Left ventricle myocardium superior (tissue), 1 donor: Measurements from ENCODE around the gene DCDC2B. TPM values are rescaled to one million over a fixed set of nuclear protein-coding genes. Genes with fewer than 3 reads are reported as not detected.
"Not testable (repeated sequence)": the region's sequence is repeated elsewhere in the genome, so short reads cannot be mapped to it uniquely, and the experiment has no call there.

Source experiments
- ATAC-seq: fragments of 200-7000 bp; cut with Tn5 transposase; one replicate; pipeline ENCODE4 v1.9.1; 2020; ENCODE audit warnings: mild to moderate bottlenecking, moderate library complexity
- DNase-seq: peaks from one replicate; pipeline ENCODE4 v3.0.0-alpha.2; 2020
- intact Hi-C: fragments of 100-400 bp; cut with micrococcal nuclease; formaldehyde crosslinking; loops from one replicate; pipeline ENCODE4 v1.11.0; 2022
- total RNA-seq: library from RNA; stranded (reverse); fragmentation: NEBNext Ultra II Directional; extraction: Animal tissue kit (Norgen Biotek cat#: 25700); gene quantifications from one replicate; pipeline ENCODE4 v1.2.1, GENCODE V29; 2021
- donor health status: DM: no; HTN: yes; CAD: no; lungs with severe emphysema.

The DCDC2B gene
- total RNA-seq, 1 donor from 2014 or later = not detected

GRCh38 chr1:32247983-32248889 lies 39.3 kb downstream of the DCDC2B start:
- intact Hi-C loops = no loop called here
- ATAC-seq (peak; percentile 74), DNase-seq (peak; percentile 92)

DNA sequence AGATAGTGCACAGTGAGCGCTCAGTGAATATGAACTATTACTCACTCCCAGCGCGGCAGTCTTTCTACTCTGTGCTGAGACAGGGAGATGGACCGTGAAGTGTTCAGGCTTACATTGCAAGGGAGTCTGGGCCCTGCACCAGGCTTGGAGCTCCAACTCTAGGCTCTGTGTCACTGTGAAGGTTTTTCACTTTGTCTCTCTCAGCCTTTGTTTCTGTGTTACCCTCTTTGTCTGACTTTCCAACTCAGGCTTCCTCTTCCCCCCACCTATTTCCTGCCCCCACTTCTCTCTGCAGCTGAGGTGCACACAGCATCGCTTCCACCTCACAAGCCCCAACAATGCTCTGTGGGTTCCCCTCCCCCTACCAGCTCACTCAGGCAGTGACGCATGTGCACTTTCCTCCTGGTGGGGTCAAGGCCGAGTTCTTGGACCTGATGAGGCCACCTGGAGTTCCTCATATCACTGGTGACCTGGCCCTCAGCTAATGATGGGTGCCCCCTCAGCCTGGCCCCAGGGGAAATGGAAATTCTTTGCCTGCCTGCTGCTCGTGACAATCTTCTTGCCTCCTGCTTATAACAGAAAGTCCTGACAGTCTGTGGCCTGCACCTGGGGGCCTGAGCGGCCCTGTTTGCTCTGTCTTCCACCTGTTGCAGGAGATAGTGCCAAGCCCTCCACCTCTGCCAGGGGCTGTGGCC lies 41.1 kb downstream of the DCDC2B start:
- DNase-seq = no peak
- peak; percentile 34 for ATAC-seq
- intact Hi-C loops = no loop called here

GRCh38 chr1:32250893-32251716 lies 42.2 kb downstream of the DCDC2B start, which contains the start of gene LCK:
Gene LCK, plus strand, starts transcription at chr1:32251265. Its CDS starts 23,065 bp downstream, at chr1:32274330.
- DNase-seq (no peak), ATAC-seq (no peak)
- intact Hi-C loops = no loop called here

DNA sequence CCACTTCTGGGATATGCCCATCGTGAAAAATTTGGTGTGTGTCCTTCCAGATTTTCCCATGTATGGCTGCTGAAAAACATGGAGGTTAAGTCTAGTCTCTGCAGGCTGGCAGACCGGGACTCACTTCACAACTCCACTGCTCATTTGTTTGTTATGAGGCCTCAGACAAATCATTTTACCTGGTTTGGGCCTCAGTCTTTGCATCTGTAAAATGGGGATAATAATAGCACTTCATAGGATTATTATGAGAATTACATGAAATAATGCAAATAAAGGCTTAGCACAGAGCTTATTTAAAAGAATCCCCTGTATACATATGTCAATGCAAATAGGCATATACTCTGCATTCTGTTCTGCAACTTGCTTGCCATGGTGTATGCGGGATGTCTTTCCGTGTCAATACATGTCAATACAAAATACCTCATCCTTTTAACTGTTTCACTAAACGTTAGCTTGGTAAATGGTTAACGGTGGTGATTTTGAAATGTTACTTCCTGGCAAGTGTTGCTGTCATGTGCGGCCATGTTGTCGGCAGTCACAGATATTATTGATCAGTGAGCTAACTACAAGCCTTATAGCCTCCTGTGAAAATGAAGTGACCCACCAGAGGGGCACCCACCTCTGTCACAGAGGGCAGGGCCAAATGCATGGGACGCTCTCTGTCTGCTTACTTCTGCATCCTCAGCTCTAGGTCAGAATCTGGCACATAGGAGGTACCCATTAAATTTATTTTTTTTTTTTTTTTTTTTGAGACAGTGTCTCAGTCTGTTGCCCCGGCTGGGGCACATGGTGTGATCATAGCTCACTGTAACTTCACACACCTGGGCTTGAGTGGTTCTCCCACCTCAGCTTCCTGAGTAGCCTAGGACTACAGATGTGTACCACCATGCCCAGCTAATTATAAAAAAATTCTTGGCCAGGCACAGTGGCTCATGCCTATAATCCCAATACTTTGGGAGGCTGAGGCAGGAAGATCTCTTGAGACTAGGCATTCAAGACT lies 46.5 kb downstream of the DCDC2B start:
- intact Hi-C loops = no loop called here
- ATAC-seq (no peak), DNase-seq (no peak)

DNA sequence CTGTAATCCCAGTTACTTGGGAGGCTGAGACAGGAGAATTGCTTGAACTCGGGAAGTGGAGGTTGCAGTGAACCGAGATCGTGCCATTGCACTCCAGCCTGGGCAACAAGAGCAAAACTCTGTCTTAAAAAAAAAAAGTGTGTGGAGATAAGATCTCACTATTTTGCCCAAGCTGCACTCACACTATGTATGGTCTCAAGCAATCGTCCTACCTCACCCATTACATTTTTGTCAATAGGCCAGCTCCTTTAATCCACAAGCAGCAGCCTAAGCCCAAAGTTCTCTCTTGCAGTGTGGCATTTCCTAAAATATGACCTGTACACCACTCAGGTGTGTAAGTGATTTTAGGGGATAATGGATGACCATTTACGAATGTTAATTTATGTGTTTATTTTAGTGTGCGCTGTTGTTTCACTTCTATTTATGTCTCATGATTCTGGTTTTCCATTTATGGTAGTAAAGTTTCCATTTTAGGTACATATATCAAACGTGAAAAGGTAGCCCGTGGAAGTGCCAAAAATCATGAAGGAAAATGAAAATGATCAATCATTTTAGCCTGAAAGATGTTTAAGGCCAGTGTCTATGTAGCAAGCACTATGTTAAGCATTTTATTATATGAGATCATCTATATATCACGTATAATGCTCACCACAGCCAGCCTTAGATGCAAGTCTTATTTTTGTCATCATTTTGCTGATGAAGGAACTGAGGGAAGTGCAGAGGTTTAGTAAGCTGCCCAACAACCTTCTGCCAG lies 47.8 kb downstream of the DCDC2B start:
- no peak for ATAC-seq
- intact Hi-C loops = no loop called here
- no peak for DNase-seq

DNA sequence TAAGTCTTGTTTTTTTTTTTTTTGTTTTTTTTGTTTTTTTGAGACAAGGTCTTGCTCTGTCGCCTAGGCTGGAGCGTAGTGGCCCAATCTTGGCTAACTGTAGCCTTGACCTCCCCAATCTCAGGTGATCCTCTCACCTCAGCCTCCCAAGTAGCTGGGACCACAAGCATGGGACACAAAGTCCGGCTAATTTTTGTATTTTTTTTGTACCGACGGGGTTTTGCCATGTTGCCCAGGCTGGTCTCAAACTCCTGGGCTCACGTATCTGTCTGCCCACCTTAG lies 48.3 kb downstream of the DCDC2B start:
- intact Hi-C loops = no loop called here

GRCh38 chr1:32263236-32263593 lies 54.3 kb downstream of the DCDC2B start:
- ATAC-seq, DNase-seq, intact Hi-C loops: not testable (repeated sequence)

More for the DNA sequence above, 48.3 kb downstream of the DCDC2B start:
- ATAC-seq (no peak), DNase-seq (no peak)

- intact Hi-C loops = no loop called here
- ATAC-seq (no peak), DNase-seq (no peak)
Observed at GRCh38 chr1:32263744-32264143, 54.9 kb downstream of the DCDC2B start.

Other genes starting within 250 kb of the DCDC2B start
- 61.7 TPM for gene KHDRBS1, start 195.2 kb upstream of the DCDC2B start, total RNA-seq
- 5.6 TPM for gene TMEM39B, start 136.2 kb upstream of the DCDC2B start, total RNA-seq
- 78.6 TPM for gene KPNA6, start 101.0 kb upstream of the DCDC2B start, total RNA-seq
- gene TXLNA, start 29.4 kb upstream of the DCDC2B start, total RNA-seq = 16.5 TPM
- 33.2 TPM for gene CCDC28B, start 8.5 kb upstream of the DCDC2B start, total RNA-seq
- gene IQCC, start 3.4 kb upstream of the DCDC2B start, total RNA-seq = 0.92 TPM
- 7.4 TPM for gene TMEM234, start 13.3 kb downstream of the DCDC2B start, total RNA-seq
- 104 TPM for gene EIF3I, start 13.3 kb downstream of the DCDC2B start, total RNA-seq
- gene FAM167B, start 38.1 kb downstream of the DCDC2B start, total RNA-seq = 9.1 TPM
- gene LCK, start 42.2 kb downstream of the DCDC2B start, total RNA-seq = 0.50 TPM
- gene HDAC1, start 83.0 kb downstream of the DCDC2B start, total RNA-seq = 46.1 TPM
- gene MARCKSL1, start 127.1 kb downstream of the DCDC2B start, total RNA-seq = 15.3 TPM
- 2.8 TPM for gene FAM229A, start 153.4 kb downstream of the DCDC2B start, total RNA-seq
- 2.0 TPM for gene TSSK3, start 153.4 kb downstream of the DCDC2B start, total RNA-seq
- 40.5 TPM for gene BSDC1, start 185.4 kb downstream of the DCDC2B start, total RNA-seq